Trophoblast cell (in vitro differentiated cells and primary cell): Measurements from ENCODE around the gene AKR1A1. TPM values are rescaled to one million over a fixed set of nuclear protein-coding genes. Genes with fewer than 3 reads are reported as not detected.

Source experiments
- DNase-seq, 2 donors: peaks; one replicate each; pipeline ENCODE4 v3.0.0-alpha.2; 2016
- H2AFZ ChIP-seq: 2 replicates; pipeline ENCODE4 v1.6.1; 2013; ENCODE audit warnings: low read length, moderate library complexity, mild to moderate bottlenecking; ENCODE audit not compliant: insufficient read depth, poor library complexity
- H2AK5ac ChIP-seq: 2 replicates; pipeline ENCODE4 v1.6.1; 2013; ENCODE audit warnings: mild to moderate bottlenecking, low read length
- H2BK120ac ChIP-seq: 2 replicates; pipeline ENCODE4 v1.6.1; 2013; ENCODE audit warnings: low read length, mild to moderate bottlenecking, moderate library complexity; ENCODE audit not compliant: insufficient read depth, poor library complexity
- H2BK12ac ChIP-seq: 2 replicates; pipeline ENCODE4 v1.6.1; 2013; ENCODE audit warnings: mild to moderate bottlenecking, low read length, moderate library complexity
- H2BK5ac ChIP-seq: 2 replicates; pipeline ENCODE4 v1.6.1; 2013; ENCODE audit warnings: low read length, low read depth, moderate library complexity, mild to moderate bottlenecking; ENCODE audit not compliant: poor library complexity
- H3K14ac ChIP-seq: 2 replicates; pipeline ENCODE4 v1.6.1; 2013; ENCODE audit warnings: mild to moderate bottlenecking, low read length
- H3K18ac ChIP-seq: 2 replicates; pipeline ENCODE4 v1.6.1; 2013; ENCODE audit warnings: mild to moderate bottlenecking, low read length
- H3K23ac ChIP-seq: 2 replicates; pipeline ENCODE4 v1.6.1; 2013; ENCODE audit warnings: low read length
- H3K27ac ChIP-seq: 2 replicates; pipeline ENCODE4 v1.5.1; 2013; ENCODE audit warnings: low read depth, mild to moderate bottlenecking, inconsistent platforms, low read length, moderate library complexity
- H3K27me3 ChIP-seq: 2 replicates; pipeline ENCODE4 v1.6.1; 2013; ENCODE audit warnings: inconsistent platforms, mild to moderate bottlenecking, low read length, moderate library complexity; ENCODE audit not compliant: insufficient read depth
- H3K36me3 ChIP-seq, 2 experiments: 1 replicate in 1 of 2; 2 replicates in 1 of 2; pipeline ENCODE4 v1.6.1; 2013; ENCODE audit warnings: low read length in 2 of 2, mild to moderate bottlenecking in 2 of 2, moderate library complexity in 1 of 2; ENCODE audit not compliant: insufficient read depth in 2 of 2, control insufficient read depth in 1 of 2
- H3K4ac ChIP-seq: 2 replicates; pipeline ENCODE4 v1.6.1; 2013; ENCODE audit warnings: low read depth, mild to moderate bottlenecking, low read length, moderate library complexity
- H3K4me1 ChIP-seq, 2 experiments: 1 replicate in 1 of 2; 2 replicates in 1 of 2; pipeline ENCODE4 v1.6.1; 2013; ENCODE audit warnings: low read length in 2 of 2, mild to moderate bottlenecking in 2 of 2, moderate library complexity in 1 of 2; ENCODE audit not compliant: insufficient read depth in 2 of 2, control insufficient read depth in 1 of 2
- H3K4me2 ChIP-seq: 2 replicates; pipeline ENCODE4 v1.6.1; 2013; ENCODE audit warnings: inconsistent platforms, mild to moderate bottlenecking, low read length, moderate library complexity
- H3K4me3 ChIP-seq: 2 replicates; pipeline ENCODE4 v1.5.1; 2013; ENCODE audit warnings: mild to moderate bottlenecking, low read depth, low read length, inconsistent platforms
- H3K79me1 ChIP-seq: one replicate; pipeline ENCODE4 v1.6.1; 2013; ENCODE audit warnings: low read length
- H3K79me2 ChIP-seq: 2 replicates; pipeline ENCODE4 v1.6.1; 2013; ENCODE audit warnings: low read length, mild to moderate bottlenecking; ENCODE audit not compliant: control insufficient read depth, insufficient read depth, poor library complexity
- H3K9ac ChIP-seq: 2 replicates; pipeline ENCODE4 v1.6.1; 2013; ENCODE audit warnings: mild to moderate bottlenecking, low read length
- H3K9me3 ChIP-seq: 2 replicates; pipeline ENCODE4 v1.6.1; 2013; ENCODE audit warnings: low read depth, mild to moderate bottlenecking, control low read depth, inconsistent platforms, low read length; ENCODE audit not compliant: insufficient read depth
- H4K12ac ChIP-seq: 2 replicates; pipeline ENCODE4 v1.6.1; 2013; ENCODE audit warnings: low read depth, mild to moderate bottlenecking, low read length, moderate library complexity
- H4K8ac ChIP-seq: 2 replicates; pipeline ENCODE4 v1.6.1; 2013; ENCODE audit warnings: low read depth, mild to moderate bottlenecking, low read length, moderate library complexity
- H4K91ac ChIP-seq: one replicate; pipeline ENCODE4 v1.6.1; 2013; ENCODE audit warnings: low read depth, mild to moderate bottlenecking, low read length, moderate library complexity
- WGBS: extraction: QIAGEN DNeasy Blood & Tissue Kit; methylation state at CpG from one replicate; pipeline ENCODE4 v1.1.7; 2013; ENCODE audit warnings: missing lambda C conversion rate; ENCODE audit not compliant: insufficient read length, insufficient coverage; ENCODE audit errors: extremely low coverage; 5-methylcytosine and 5-hydroxymethylcytosine counted together
- polyA plus RNA-seq: library from polyadenylated mRNA; stranded (reverse); fragments of 200-250 nt; gene quantifications from 2 replicates; pipeline ENCODE4 v1.2.3, GENCODE V29; 2013

The AKR1A1 gene
- 105 and 110 TPM in 2 replicates for polyA plus RNA-seq

GRCh38 chr1:45550401-45551351, at the start of gene AKR1A1:
TSS of gene AKR1A1 (plus strand) at chr1:45550826. CDS start at chr1:45561795, 10,969 bp downstream.
- H3K4me1 ChIP-seq = peaks cover 0 to 8% of the 10 kb centered on the region in 2 experiments
- H3K36me3 ChIP-seq = peaks cover 2 to 8% of the 10 kb centered on the region in 2 experiments
- H4K12ac ChIP-seq = peak within 1 kb of the TSS; percentile 99
- no peaks in the 10 kb centered on the region for H3K27me3 ChIP-seq
- H3K14ac ChIP-seq = peak within 1 kb of the TSS; percentile 93
- peak within 1 kb of the TSS; percentile 86 for H3K4me3 ChIP-seq
- peak within 1 kb of the TSS; percentile 74 for H2BK120ac ChIP-seq
- peak within 1 kb of the TSS; percentile 89 for H3K4me2 ChIP-seq
- H3K4ac ChIP-seq = peak within 1 kb of the TSS; percentile 95
- WGBS = no CpG with 5 or more reads among the region's 47 CpGs
- peak within 1 kb of the TSS; percentile 66 for H3K27ac ChIP-seq
- peak within 1 kb of the TSS; percentile 94 for H3K18ac ChIP-seq
- no peak within 1 kb of the TSS for H3K23ac ChIP-seq
- H2BK5ac ChIP-seq = peak within 1 kb of the TSS; percentile 87
- H3K9ac ChIP-seq = peak within 1 kb of the TSS; percentile 93
- peaks cover 8% of the 10 kb centered on the region for H3K79me1 ChIP-seq
- H2AFZ ChIP-seq = peak within 1 kb of the TSS; percentile 88
- peak within 1 kb of the TSS; percentile 97 for H4K91ac ChIP-seq
- H2AK5ac ChIP-seq = peak within 1 kb of the TSS; percentile 88
- H2BK12ac ChIP-seq = peak within 1 kb of the TSS; percentile 25
- DNase-seq = peak; percentile 94 to 98
- H3K79me2 ChIP-seq = peaks cover 7% of the 10 kb centered on the region
- H4K8ac ChIP-seq = peak within 1 kb of the TSS; percentile 99
- no peaks in the 10 kb centered on the region for H3K9me3 ChIP-seq

GRCh38 chr1:45501505-45501859, 49.1 kb upstream of the AKR1A1 start:
- H3K36me3 ChIP-seq = no peaks in the 10 kb centered on the region
- H3K23ac ChIP-seq = peak overlapping the region; percentile 25
- H3K27ac ChIP-seq = no peak overlapping the region
- DNase-seq = no peak
- H3K27me3 ChIP-seq = no peaks in the 10 kb centered on the region
- peaks cover 4% of the 10 kb centered on the region for H3K79me2 ChIP-seq
- peaks cover 5% of the 10 kb centered on the region for H3K79me1 ChIP-seq
- H3K9ac ChIP-seq = no peak overlapping the region
- H2BK120ac ChIP-seq = no peak overlapping the region
- H2AK5ac ChIP-seq = no peak overlapping the region
- no peak overlapping the region for H2BK12ac ChIP-seq
- H3K4me1 ChIP-seq = peaks cover 3 to 12% of the 10 kb centered on the region in 2 experiments
- no peak overlapping the region for H4K12ac ChIP-seq
- no peak overlapping the region for H4K8ac ChIP-seq
- H3K4me3 ChIP-seq = no peak overlapping the region
- H2AFZ ChIP-seq = no peak overlapping the region
- no peak overlapping the region for H3K4ac ChIP-seq
- no peak overlapping the region for H3K14ac ChIP-seq
- no peak overlapping the region for H3K4me2 ChIP-seq
- no peak overlapping the region for H4K91ac ChIP-seq
- no peak overlapping the region for H3K18ac ChIP-seq
- H3K9me3 ChIP-seq = no peaks in the 10 kb centered on the region
- no peak overlapping the region for H2BK5ac ChIP-seq
- WGBS = no CpG with 5 or more reads among the region's 2 CpGs

- H4K91ac ChIP-seq = no peak overlapping the region
- H2BK12ac ChIP-seq = no peak overlapping the region
- no peak overlapping the region for H2BK120ac ChIP-seq
- peaks cover 4% of the 10 kb centered on the region for H3K79me2 ChIP-seq
- H3K79me1 ChIP-seq = peaks cover 5% of the 10 kb centered on the region
- H3K18ac ChIP-seq = no peak overlapping the region
- no peak overlapping the region for H3K14ac ChIP-seq
- no peak overlapping the region for H4K8ac ChIP-seq
- H2AFZ ChIP-seq = no peak overlapping the region
- H3K4me1 ChIP-seq = peaks cover 3 to 15% of the 10 kb centered on the region in 2 experiments
- no peak overlapping the region for H3K23ac ChIP-seq
- H3K27ac ChIP-seq = no peak overlapping the region
- no peak for DNase-seq
- no peaks in the 10 kb centered on the region for H3K27me3 ChIP-seq
- no peaks in the 10 kb centered on the region for H3K9me3 ChIP-seq
- H4K12ac ChIP-seq = no peak overlapping the region
- WGBS = no CpG with 5 or more reads among the region's 14 CpGs
- H3K4me2 ChIP-seq = no peak overlapping the region
- no peak overlapping the region for H2AK5ac ChIP-seq
- H3K4ac ChIP-seq = no peak overlapping the region
- H3K9ac ChIP-seq = no peak overlapping the region
- H3K36me3 ChIP-seq = peaks cover 6 to 14% of the 10 kb centered on the region in 2 experiments
- no peak overlapping the region for H2BK5ac ChIP-seq
- no peak overlapping the region for H3K4me3 ChIP-seq
Observed at GRCh38 chr1:45503462-45504360, 46.9 kb upstream of the AKR1A1 start.

GRCh38 chr1:45507195-45507594, 43.4 kb upstream of the AKR1A1 start:
- no CpG with 5 or more reads among the region's 6 CpGs for WGBS
- Histone ChIP-seq H3K27ac (no peak overlapping the region), H2BK5ac (no peak overlapping the region), H2AK5ac (no peak overlapping the region), H3K4me3 (no peak overlapping the region), H3K36me3 (peaks cover 28 to 42% of the 10 kb centered on the region in 2 experiments), H3K23ac (no peak overlapping the region), H3K79me2 (no peaks in the 10 kb centered on the region), H3K9ac (no peak overlapping the region), H2BK120ac (no peak overlapping the region), H4K8ac (no peak overlapping the region), H4K91ac (no peak overlapping the region), H2BK12ac (no peak overlapping the region), H3K18ac (no peak overlapping the region), H3K27me3 (no peaks in the 10 kb centered on the region), H3K79me1 (no peaks in the 10 kb centered on the region), H3K4ac (no peak overlapping the region), H3K4me1 (peaks cover 0 to 3% of the 10 kb centered on the region in 2 experiments), H3K14ac (no peak overlapping the region), H4K12ac (no peak overlapping the region), H2AFZ (no peak overlapping the region), H3K4me2 (no peak overlapping the region), H3K9me3 (no peaks in the 10 kb centered on the region)
- DNase-seq = no peak
